Activated T-cell treated with anti-CD3 and anti-CD28 coated beads, Interleukin-2, amount 50 U/mL, for 72 hours (primary cell): ENCODE measurements around the gene BPIFB6. TPM values are rescaled to one million over a fixed set of nuclear protein-coding genes. Genes with fewer than 3 reads are reported as not detected.
A peak's percentile ranks its signal among the peaks of the same experiment; 100 is the strongest.

Experiments used
- ATAC-seq, 2 donors: fragments of 150-1000 bp; cut with Tn5 transposase; replicated peaks in 1 of 2; 2 replicates each; pipeline ENCODE4 v1.10.0; 2021; ENCODE audit warnings: moderate library complexity in 2 of 2, mild to moderate bottlenecking in 1 of 2
- DNase-seq, 2 donors: peaks; one replicate each; pipeline ENCODE4 v3.0.0; 2021 to 2022; ENCODE audit warnings: mixed read lengths in 1 of 2
- H3K27ac Mint-ChIP-seq: one replicate; pipeline ENCODE4 v1.8.0; 2022; ENCODE audit warnings: mild to moderate bottlenecking, moderate library complexity, mixed read lengths
- H3K27me3 Mint-ChIP-seq: one replicate; pipeline ENCODE4 v1.8.0; 2022; ENCODE audit warnings: low read depth, mixed read lengths
- H3K36me3 Mint-ChIP-seq, 2 donors: one replicate each; pipeline ENCODE4 v1.8.0; 2022; ENCODE audit warnings: mixed read lengths in 2 of 2, mild to moderate bottlenecking in 1 of 2; ENCODE audit not compliant: insufficient read depth in 2 of 2
- H3K4me1 Mint-ChIP-seq: one replicate; pipeline ENCODE4 v1.8.0; 2022; ENCODE audit warnings: low read depth, mixed read lengths
- H3K4me3 Mint-ChIP-seq, 2 donors: one replicate each; pipeline ENCODE4 v1.8.0; 2022; ENCODE audit warnings: mild to moderate bottlenecking in 2 of 2, mixed read lengths in 2 of 2, moderate library complexity in 2 of 2
- H3K9me3 Mint-ChIP-seq, 2 donors: one replicate each; pipeline ENCODE4 v1.8.0; 2022; ENCODE audit warnings: mixed read lengths in 2 of 2
- total RNA-seq, 2 donors: library from RNA; stranded (reverse); gene quantifications; one replicate each; pipeline ENCODE4 v1.2.3, GENCODE V29; 2022

Gene BPIFB6
- total RNA-seq, 2 donors from 2014 or later, result not detected

- DNase-seq, result no peak
- no peak for ATAC-seq
- no peak overlapping the region for H3K4me3 Mint-ChIP-seq
- no peaks in the 10 kb centered on the region for H3K27me3 Mint-ChIP-seq
- no peaks in the 10 kb centered on the region for H3K36me3 Mint-ChIP-seq
- H3K4me1 Mint-ChIP-seq, result no peaks in the 10 kb centered on the region
- H3K9me3 Mint-ChIP-seq, result no peaks in the 10 kb centered on the region
- H3K27ac Mint-ChIP-seq, result no peak overlapping the region
Measured at GRCh38 chr20:33075281-33075680, 43.8 kb downstream of the BPIFB6 start.

- ATAC-seq, result peak in 1 of 2 donors; percentile 59
- Mint-ChIP-seq H3K27me3 (no peaks in the 10 kb centered on the region), H3K27ac (no peak overlapping the region), H3K9me3 (no peaks in the 10 kb centered on the region), H3K36me3 (no peaks in the 10 kb centered on the region), H3K4me1 (no peaks in the 10 kb centered on the region), H3K4me3 (no peak overlapping the region)
- DNase-seq, result peak in 1 of 2 donors; percentile 21
Measured at GRCh38 chr20:33076662-33077372, 45.4 kb downstream of the BPIFB6 start.

- no peaks in the 10 kb centered on the region for H3K9me3 Mint-ChIP-seq
- no peak within 1 kb of the TSS for H3K4me3 Mint-ChIP-seq
- H3K4me1 Mint-ChIP-seq, result no peaks in the 10 kb centered on the region
- H3K36me3 Mint-ChIP-seq, result no peaks in the 10 kb centered on the region
- no peak within 1 kb of the TSS for H3K27ac Mint-ChIP-seq
- H3K27me3 Mint-ChIP-seq, result no peaks in the 10 kb centered on the region
- DNase-seq (no peak), ATAC-seq (no peak)
Measured at GRCh38 chr20:33079259-33079658, 47.8 kb downstream of the BPIFB6 start, which contains the start of gene BPIFB4. BPIFB4 (plus strand) TSS chr20:33079643; CDS start chr20:33081527, 1,884 bp downstream.

GRCh38 chr20:33081411-33082154, 50.1 kb downstream of the BPIFB6 start:
- ATAC-seq, result no peak
- no peak for DNase-seq
- H3K27me3 Mint-ChIP-seq, result no peaks in the 10 kb centered on the region
- no peak overlapping the region for H3K27ac Mint-ChIP-seq
- no peaks in the 10 kb centered on the region for H3K9me3 Mint-ChIP-seq
- H3K36me3 Mint-ChIP-seq, result no peaks in the 10 kb centered on the region
- H3K4me1 Mint-ChIP-seq, result no peaks in the 10 kb centered on the region
- H3K4me3 Mint-ChIP-seq, result no peak overlapping the region

- H3K9me3 Mint-ChIP-seq, result no peaks in the 10 kb centered on the region
- H3K27me3 Mint-ChIP-seq, result no peaks in the 10 kb centered on the region
- DNase-seq (no peak), ATAC-seq (no peak)
- H3K4me1 Mint-ChIP-seq, result no peaks in the 10 kb centered on the region
- no peak overlapping the region for H3K27ac Mint-ChIP-seq
- H3K4me3 Mint-ChIP-seq, result no peak overlapping the region
- H3K36me3 Mint-ChIP-seq, result no peaks in the 10 kb centered on the region
Measured at GRCh38 chr20:33082546-33082945, 51.1 kb downstream of the BPIFB6 start.

- DNase-seq, result no peak
- H3K36me3 Mint-ChIP-seq, result no peaks in the 10 kb centered on the region
- no peak for ATAC-seq
- H3K27me3 Mint-ChIP-seq, result no peaks in the 10 kb centered on the region
- no peaks in the 10 kb centered on the region for H3K4me1 Mint-ChIP-seq
- H3K9me3 Mint-ChIP-seq, result no peaks in the 10 kb centered on the region
- no peak overlapping the region for H3K27ac Mint-ChIP-seq
- no peak overlapping the region for H3K4me3 Mint-ChIP-seq
Measured at GRCh38 chr20:33083544-33084340, 52.3 kb downstream of the BPIFB6 start.

GRCh38 chr20:33084722-33085121, 53.3 kb downstream of the BPIFB6 start:
- no peak for ATAC-seq

GRCh38 chr20:33086052-33086722, 54.7 kb downstream of the BPIFB6 start:
- Mint-ChIP-seq H3K36me3 (no peaks in the 10 kb centered on the region), H3K27me3 (no peaks in the 10 kb centered on the region), H3K9me3 (no peaks in the 10 kb centered on the region), H3K4me3 (no peak overlapping the region), H3K4me1 (no peaks in the 10 kb centered on the region), H3K27ac (no peak overlapping the region)
- DNase-seq, result no peak
- ATAC-seq, result no peak

More at GRCh38 chr20:33084722-33085121, 53.3 kb downstream of the BPIFB6 start:
- Mint-ChIP-seq H3K27me3 (no peaks in the 10 kb centered on the region), H3K4me3 (no peak overlapping the region), H3K9me3 (no peaks in the 10 kb centered on the region), H3K27ac (no peak overlapping the region), H3K36me3 (no peaks in the 10 kb centered on the region), H3K4me1 (no peaks in the 10 kb centered on the region)
- no peak for DNase-seq

- ATAC-seq (no peak), DNase-seq (no peak)
- H3K36me3 Mint-ChIP-seq, result no peaks in the 10 kb centered on the region
- H3K4me3 Mint-ChIP-seq, result no peak overlapping the region
- H3K27me3 Mint-ChIP-seq, result no peaks in the 10 kb centered on the region
- no peak overlapping the region for H3K27ac Mint-ChIP-seq
- H3K4me1 Mint-ChIP-seq, result no peaks in the 10 kb centered on the region
- H3K9me3 Mint-ChIP-seq, result peaks cover 0 to 4% of the 10 kb centered on the region in 2 donors
Measured at GRCh38 chr20:33091147-33091546, 59.7 kb downstream of the BPIFB6 start.

GRCh38 chr20:33091693-33092092, 60.2 kb downstream of the BPIFB6 start:
- DNase-seq (no peak), ATAC-seq (no peak)
- Mint-ChIP-seq H3K4me1 (no peaks in the 10 kb centered on the region), H3K27me3 (no peaks in the 10 kb centered on the region), H3K27ac (no peak overlapping the region), H3K4me3 (no peak overlapping the region), H3K36me3 (no peaks in the 10 kb centered on the region), H3K9me3 (peaks cover 0 to 4% of the 10 kb centered on the region in 2 donors)

GRCh38 chr20:33092361-33092760, 60.9 kb downstream of the BPIFB6 start:
- Mint-ChIP-seq H3K36me3 (no peaks in the 10 kb centered on the region), H3K4me1 (no peaks in the 10 kb centered on the region), H3K27me3 (no peaks in the 10 kb centered on the region), H3K27ac (no peak overlapping the region), H3K4me3 (no peak overlapping the region), H3K9me3 (peaks cover 0 to 4% of the 10 kb centered on the region in 2 donors)
- ATAC-seq (no peak), DNase-seq (no peak)

GRCh38 chr20:33093074-33093473, 61.6 kb downstream of the BPIFB6 start:
- H3K36me3 Mint-ChIP-seq, result no peaks in the 10 kb centered on the region
- no peak for ATAC-seq
- H3K27me3 Mint-ChIP-seq, result no peaks in the 10 kb centered on the region
- no peak for DNase-seq
- no peak overlapping the region for H3K27ac Mint-ChIP-seq
- H3K4me1 Mint-ChIP-seq, result no peaks in the 10 kb centered on the region
- H3K9me3 Mint-ChIP-seq, result peaks cover 0 to 4% of the 10 kb centered on the region in 2 donors
- no peak overlapping the region for H3K4me3 Mint-ChIP-seq
